ENCODE data around the gene HOXD10.

The HOXD10 gene

GRCh38 chr2:176082824-176083751, 33.5 kb upstream of the HOXD10 start:
- DNase-seq: no peak

- DNase-seq: no peak
These were observed 32.7 kb upstream of the HOXD10 start, which contains the start of gene EVX2 for GRCh38 chr2:176083796-176084261. EVX2 (minus strand) TSS chr2:176083962; CDS start chr2:176083776, 186 bp downstream.

- no peak for DNase-seq
These were observed 31.9 kb upstream of the HOXD10 start for GRCh38 chr2:176084611-176085119.

- no peak for DNase-seq
These were observed 31.3 kb upstream of the HOXD10 start for GRCh38 chr2:176085120-176085788.

- no peak for DNase-seq
These were observed 30.5 kb upstream of the HOXD10 start for GRCh38 chr2:176085861-176086771.

- DNase-seq: no peak
These were observed 29.1 kb upstream of the HOXD10 start for GRCh38 chr2:176087330-176088047.

GRCh38 chr2:176088048-176088936, 28.3 kb upstream of the HOXD10 start:
- DNase-seq: peak; percentile 63 to 65

GRCh38 chr2:176088937-176089842, 27.4 kb upstream of the HOXD10 start:
- DNase-seq: no peak

GRCh38 chr2:176089843-176090395, 26.7 kb upstream of the HOXD10 start:
- no peak for DNase-seq

- DNase-seq: no peak
These were observed 25.7 kb upstream of the HOXD10 start for GRCh38 chr2:176090862-176091261.

- DNase-seq: no peak
These were observed 25.0 kb upstream of the HOXD10 start for GRCh38 chr2:176091329-176092258.

- no peak for DNase-seq
These were observed 24.1 kb upstream of the HOXD10 start, which contains the start of gene HOXD13 for GRCh38 chr2:176092270-176093144. HOXD13 (plus strand) TSS chr2:176092721; CDS start chr2:176092891, 170 bp downstream.

GRCh38 chr2:176093145-176093897, 23.3 kb upstream of the HOXD10 start:
- no peak for DNase-seq

GRCh38 chr2:176093898-176094249, 22.7 kb upstream of the HOXD10 start:
- DNase-seq: no peak

GRCh38 chr2:176094349-176094748, 22.2 kb upstream of the HOXD10 start:
- no peak for DNase-seq

- DNase-seq: no peak
These were observed 21.2 kb upstream of the HOXD10 start for GRCh38 chr2:176095421-176095820.

All from AML-193 (cell line).